Brain microvascular endothelial cell (primary cell): Measurements from ENCODE around the gene DOCK3.

Experiments used
- DNase-seq: peaks from one replicate; pipeline ENCODE4 v3.0.0-alpha.2; 2020
- H3K27ac ChIP-seq: fragments of 250-450 bp; sonication (Bioruptor Pico); 2 replicates; pipeline ENCODE4 v1.5.1; 2020; ENCODE audit warnings: mild to moderate bottlenecking, moderate library complexity
- H3K27me3 ChIP-seq: fragments of 250-450 bp; sonication (Bioruptor Pico); replicated peaks from 2 replicates; pipeline ENCODE4 v1.5.1; 2020; ENCODE audit warnings: mild to moderate bottlenecking
- H3K36me3 ChIP-seq: fragments of 250-450 bp; sonication (Bioruptor Pico); replicated peaks from 2 replicates; pipeline ENCODE4 v1.5.1; 2020; ENCODE audit warnings: mild to moderate bottlenecking
- H3K4me3 ChIP-seq: 2 replicates; pipeline ENCODE4 v1.5.1; 2011; ENCODE audit warnings: low read depth, mild to moderate bottlenecking, control low read depth, low read length, moderate library complexity
- in situ Hi-C: cut with HindIII; loops from 2 replicates; pipeline ENCODE4 v1.10.0; 2017; ENCODE audit warnings: low sequenced_read_pairs, low pct_ligation_motif_present
- TF ChIP-seq, protein P1 (sequence below): IDR thresholded peaks from 2 replicates; pipeline ENCODE4 v1.5.1; 2011; ENCODE audit warnings: low read depth, mild to moderate bottlenecking, moderate library complexity, low read length, control low read depth, inconsistent platforms; ENCODE audit errors: missing control alignments

The DOCK3 gene

DNA sequence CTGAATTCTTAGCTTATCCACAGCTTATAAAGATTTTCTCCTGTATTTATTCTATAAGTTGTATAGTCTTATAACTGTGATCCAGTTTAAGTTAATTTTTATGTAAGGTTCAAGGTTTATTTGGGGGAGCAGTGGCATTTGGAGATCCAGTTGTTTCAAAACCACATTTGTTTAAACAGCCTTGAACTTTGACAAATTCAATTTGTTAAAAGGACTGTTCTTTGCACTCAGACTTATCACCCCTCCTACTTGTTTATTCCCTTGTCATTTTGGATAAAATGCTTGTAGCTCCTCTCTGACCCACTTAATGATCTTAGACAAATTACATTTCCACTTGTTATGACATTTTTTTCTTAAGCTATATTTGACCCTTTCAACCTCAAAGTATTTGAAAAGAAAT, 327.8 kb downstream of the DOCK3 start:
- TF ChIP-seq, protein P1, sequence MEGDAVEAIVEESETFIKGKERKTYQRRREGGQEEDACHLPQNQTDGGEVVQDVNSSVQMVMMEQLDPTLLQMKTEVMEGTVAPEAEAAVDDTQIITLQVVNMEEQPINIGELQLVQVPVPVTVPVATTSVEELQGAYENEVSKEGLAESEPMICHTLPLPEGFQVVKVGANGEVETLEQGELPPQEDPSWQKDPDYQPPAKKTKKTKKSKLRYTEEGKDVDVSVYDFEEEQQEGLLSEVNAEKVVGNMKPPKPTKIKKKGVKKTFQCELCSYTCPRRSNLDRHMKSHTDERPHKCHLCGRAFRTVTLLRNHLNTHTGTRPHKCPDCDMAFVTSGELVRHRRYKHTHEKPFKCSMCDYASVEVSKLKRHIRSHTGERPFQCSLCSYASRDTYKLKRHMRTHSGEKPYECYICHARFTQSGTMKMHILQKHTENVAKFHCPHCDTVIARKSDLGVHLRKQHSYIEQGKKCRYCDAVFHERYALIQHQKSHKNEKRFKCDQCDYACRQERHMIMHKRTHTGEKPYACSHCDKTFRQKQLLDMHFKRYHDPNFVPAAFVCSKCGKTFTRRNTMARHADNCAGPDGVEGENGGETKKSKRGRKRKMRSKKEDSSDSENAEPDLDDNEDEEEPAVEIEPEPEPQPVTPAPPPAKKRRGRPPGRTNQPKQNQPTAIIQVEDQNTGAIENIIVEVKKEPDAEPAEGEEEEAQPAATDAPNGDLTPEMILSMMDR, result no peak
- Histone ChIP-seq H3K27ac (no peak overlapping the region), H3K4me3 (no peak overlapping the region), H3K36me3 (no peaks in the 10 kb centered on the region), H3K27me3 (no peaks in the 10 kb centered on the region)
- no peak for DNase-seq
- in situ Hi-C loops, result no loop called here

DNA sequence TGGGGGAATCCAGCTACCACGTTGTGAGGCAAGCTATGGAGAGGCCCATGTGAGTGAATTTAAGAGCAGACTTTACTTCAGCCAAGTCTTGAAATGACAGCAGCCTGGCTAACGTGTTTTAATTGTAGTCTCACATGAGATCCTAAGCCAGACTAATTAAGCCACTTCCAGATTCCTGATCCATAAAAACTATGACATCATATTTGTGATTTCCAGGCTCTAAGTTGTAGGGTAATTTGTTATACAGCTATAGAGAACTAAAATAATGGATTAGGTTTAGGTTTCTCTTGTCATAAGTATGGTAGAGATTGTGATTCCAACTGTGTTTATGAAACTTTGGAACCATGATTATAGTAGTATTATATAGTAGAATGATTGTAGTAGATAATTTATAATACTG, 329.5 kb downstream of the DOCK3 start:
- no peak for DNase-seq
- in situ Hi-C loops, result no loop called here

DNA sequence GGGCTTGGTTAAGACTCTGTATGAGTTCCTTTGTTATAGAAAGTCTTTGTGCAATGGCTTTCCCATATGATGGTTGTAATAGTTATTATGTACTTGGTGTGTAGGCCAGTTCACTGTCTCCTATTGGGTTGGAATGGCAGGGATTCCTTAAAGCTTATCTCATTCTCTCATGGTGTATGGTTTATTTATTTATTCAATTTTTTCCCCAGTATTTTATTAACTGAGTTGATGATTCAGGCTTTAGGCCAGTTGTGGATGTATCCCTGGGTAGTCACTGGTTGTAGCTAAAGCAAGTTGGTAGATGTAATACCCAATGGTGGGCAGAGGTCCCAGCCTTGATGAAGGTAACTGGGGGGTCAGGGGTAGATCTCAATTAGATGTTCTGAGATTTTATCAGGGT, 349.4 kb downstream of the DOCK3 start:
- Histone ChIP-seq H3K27me3 (no peaks in the 10 kb centered on the region), H3K27ac (no peak overlapping the region), H3K36me3 (no peaks in the 10 kb centered on the region), H3K4me3 (no peak overlapping the region)
- in situ Hi-C loops, result no loop called here
- no peak for DNase-seq
- TF ChIP-seq, protein P1, result no peak

More for the DNA sequence above, 329.5 kb downstream of the DOCK3 start:
- H3K4me3 ChIP-seq, result no peak overlapping the region
- TF ChIP-seq, protein P1, result no peak
- H3K27ac ChIP-seq, result no peak overlapping the region
- no peaks in the 10 kb centered on the region for H3K36me3 ChIP-seq
- no peaks in the 10 kb centered on the region for H3K27me3 ChIP-seq

DNA sequence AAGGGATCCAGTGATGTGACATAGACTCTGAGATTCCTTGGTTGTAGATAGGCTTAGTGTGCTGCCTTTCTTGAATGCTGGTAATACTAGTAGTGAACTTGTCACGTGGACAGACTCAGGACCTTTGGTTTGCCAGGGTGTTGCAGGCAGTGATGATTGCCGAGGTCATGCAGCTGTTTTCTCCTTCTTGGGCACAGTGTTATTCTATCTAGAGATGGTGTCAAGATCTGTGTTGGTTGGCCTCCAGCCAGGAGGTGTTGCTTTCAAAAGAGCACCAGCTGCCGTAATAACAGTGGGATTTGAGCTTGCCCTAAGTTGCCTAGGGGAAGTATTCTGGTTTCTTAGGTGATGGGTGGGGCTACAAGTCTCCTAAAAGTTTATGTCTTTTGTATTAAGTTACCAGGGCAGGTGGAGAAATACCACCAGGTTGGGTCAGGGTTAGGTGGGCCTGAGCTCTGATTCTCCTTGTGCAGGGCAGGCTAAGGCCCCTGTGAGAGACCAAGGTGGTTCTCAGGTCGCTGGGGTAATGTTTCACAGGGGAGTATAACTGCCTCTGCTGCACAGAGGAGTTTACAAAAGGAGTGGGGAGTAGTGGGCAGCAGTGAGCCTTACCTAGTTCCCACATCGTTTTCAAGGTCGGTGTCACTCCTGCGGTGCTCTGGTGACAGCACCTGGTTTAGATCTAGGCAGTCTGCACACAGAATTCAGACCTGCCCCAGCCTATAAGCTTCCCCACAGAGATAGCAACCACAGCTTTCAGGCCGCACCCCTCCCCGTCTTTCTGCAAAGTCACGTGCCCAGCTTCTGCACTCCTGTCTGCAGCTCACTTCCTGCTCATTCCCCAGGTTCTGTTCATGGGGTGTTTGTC, 350.3 kb downstream of the DOCK3 start:
- TF ChIP-seq, protein P1, result no peak
- in situ Hi-C loops, result no loop called here
- H3K27ac ChIP-seq, result no peak overlapping the region
- H3K27me3 ChIP-seq, result no peaks in the 10 kb centered on the region
- H3K36me3 ChIP-seq, result no peaks in the 10 kb centered on the region
- no peak overlapping the region for H3K4me3 ChIP-seq
- no peak for DNase-seq

- Histone ChIP-seq H3K4me3 (no peak overlapping the region), H3K27ac (no peak overlapping the region), H3K36me3 (no peaks in the 10 kb centered on the region), H3K27me3 (no peaks in the 10 kb centered on the region)
- no peak for DNase-seq
- in situ Hi-C loops, result no loop called here
- TF ChIP-seq, protein P1, result no peak
These were observed 356.9 kb downstream of the DOCK3 start for GRCh38 chr3:51031666-51032065.

GRCh38 chr3:51035630-51036029, 360.9 kb downstream of the DOCK3 start:
- TF ChIP-seq, protein P1, result no peak
- H3K27ac ChIP-seq, result no peak overlapping the region
- no peak overlapping the region for H3K4me3 ChIP-seq
- no peaks in the 10 kb centered on the region for H3K27me3 ChIP-seq
- no peak for DNase-seq
- no peaks in the 10 kb centered on the region for H3K36me3 ChIP-seq
- in situ Hi-C loops, result no loop called here
